ENCODE measurements around the gene RGS6.

RGS6 gene

DNA sequence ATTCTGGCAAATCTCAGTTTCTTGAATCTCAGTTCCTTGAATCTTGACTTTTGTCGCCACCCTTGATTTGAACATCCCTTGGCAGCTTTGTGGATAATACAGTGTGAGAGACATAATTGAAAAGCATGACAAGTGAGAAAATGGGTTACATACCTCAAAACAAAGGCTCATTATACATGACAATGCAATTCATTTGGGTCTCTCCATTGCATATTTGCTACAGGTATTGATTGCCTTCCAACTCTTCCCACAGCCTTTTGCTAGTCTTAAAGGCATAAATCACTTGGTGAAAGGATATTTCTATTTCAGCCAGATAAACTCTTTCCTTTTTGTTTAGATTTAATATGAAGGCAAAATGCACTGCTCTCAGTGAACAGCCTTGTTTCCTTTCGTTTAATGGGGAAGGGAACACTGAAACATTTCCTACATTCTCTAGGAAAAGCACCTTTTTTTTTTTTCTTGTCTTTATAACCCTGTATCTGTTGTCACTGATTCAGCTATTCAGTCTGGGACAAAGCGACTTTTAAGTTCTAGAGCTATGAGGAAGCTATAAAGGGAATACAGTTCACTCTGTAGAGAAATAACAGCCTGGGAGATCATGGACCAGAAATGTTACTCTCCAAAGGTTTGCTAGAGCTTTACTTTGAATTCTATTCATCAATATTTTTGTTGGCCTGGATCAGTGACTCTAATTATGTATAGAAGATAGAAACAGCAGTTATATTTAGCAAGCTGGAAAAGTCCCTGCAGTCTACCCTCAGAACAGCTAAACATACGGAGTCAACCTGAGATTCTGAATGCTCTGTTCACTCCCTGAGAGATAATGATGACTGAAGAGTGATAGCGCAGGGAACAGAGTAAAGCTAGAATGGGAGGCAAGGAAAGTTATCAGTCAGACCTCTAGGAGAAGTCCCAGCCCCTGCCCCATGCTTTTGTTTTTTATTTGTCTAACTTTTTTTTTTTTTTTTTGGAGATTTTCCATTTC, 311.4 kb downstream of the RGS6 start:
- DNase-seq (ENCODE audit: low read depth) = no peak

DNA sequence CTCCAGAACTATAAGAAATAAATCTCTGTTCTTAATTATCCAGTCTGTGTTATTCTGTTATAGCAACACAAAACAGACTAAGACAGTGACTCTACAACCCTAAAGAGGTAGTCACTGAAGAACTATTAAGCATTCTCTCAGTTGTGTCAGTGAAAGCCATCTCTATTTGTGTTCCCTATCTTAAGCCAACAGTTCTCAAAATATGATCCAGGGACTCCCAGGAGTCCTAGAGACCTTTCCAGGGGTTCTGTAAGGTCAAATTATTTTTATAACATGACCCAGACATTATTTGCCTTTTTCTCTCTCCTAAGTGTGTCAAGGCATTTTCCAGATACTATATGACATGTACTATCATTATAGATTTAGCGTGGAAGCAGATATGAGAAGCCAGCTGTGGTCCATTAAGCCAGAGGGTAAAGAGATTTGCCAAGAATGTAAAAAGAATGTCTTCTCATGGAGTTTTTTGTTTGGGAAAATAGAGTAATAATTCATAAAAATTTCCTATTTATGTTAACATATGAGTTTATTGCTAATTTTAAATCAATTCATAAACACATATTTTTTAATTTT, 315.8 kb downstream of the RGS6 start:
- no peak for DNase-seq (ENCODE audit: low read depth)

DNA sequence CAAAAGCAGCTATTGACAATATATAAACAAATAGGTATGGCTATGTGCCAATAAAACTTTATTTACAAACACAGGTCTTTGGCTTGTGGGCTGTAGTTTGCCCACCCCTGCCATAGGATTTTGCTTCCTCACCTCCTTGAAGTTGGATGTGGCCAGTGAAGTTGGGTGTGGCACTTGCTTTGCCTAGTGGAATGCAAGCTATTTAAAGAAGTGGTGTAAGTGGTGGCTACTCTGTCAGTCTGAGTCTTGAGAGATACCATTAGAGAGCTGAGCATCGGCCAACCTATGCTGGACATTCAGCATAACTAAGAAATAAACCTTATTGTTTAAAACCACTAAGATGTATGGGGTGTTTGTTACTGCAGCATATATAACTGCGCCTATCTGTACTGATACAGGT, 321.3 kb downstream of the RGS6 start:
- DNase-seq (ENCODE audit: low read depth) = no peak

DNA sequence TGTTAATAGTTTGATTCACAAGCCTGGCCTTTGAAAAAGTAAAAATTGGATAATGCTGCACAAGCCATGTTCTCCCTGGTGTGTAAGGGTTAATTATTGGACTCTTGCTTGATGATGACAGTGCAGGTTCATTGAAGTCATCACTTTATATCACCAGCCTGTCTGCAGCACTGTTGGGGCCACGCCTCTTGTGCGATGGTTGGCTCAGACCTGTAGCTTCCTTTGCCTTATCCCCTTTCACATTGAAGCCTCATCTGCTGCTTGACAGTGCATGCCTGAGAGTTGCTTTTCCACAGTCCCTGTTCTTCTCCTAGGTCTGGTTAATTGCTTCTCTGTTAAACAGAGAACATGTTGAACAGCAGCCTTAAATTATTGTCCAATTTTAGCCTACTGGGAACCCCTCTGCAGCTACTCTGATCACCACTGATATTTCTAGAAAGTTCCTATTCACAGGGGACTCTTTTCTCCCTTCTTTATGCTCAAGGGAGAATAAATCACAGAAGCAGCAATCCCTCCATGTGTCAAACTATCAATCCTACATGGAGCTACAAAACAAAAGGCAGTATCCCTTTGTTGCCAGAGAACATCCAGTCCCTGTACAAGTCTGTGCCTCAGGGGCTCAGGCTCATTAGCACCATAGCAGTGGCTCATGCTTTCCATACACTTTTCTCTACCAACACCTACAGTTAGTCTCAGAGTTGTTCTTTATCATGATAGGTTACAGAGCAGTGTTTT, 322.1 kb downstream of the RGS6 start:
- DNase-seq (ENCODE audit: low read depth) = no peak

DNA sequence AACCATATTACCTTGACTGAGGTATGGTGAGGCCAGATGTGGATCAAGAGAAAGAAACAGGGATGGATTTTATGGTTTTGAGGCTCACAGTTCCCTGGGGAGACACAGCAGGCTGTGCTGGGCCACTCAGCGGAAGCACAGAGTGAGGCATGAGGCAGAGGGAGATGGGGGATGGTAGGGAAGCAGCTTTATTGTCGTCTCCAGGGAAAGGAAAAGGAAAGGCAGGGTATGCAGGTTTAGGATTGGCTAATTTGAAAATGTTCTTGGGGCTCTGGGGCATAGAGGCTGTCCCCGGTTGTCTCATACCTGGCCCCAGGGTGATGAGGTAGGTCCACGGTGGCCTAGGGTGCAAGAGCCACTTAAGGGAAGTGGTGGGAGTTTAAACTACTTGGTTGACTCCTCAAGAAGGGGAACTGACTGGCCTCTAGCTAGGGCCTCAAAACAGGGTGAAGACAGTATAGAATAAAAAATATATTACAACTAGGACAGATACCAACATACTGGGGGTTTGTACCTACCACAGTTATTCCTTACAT, 322.8 kb downstream of the RGS6 start:
- no peak for DNase-seq (ENCODE audit: low read depth)

DNA sequence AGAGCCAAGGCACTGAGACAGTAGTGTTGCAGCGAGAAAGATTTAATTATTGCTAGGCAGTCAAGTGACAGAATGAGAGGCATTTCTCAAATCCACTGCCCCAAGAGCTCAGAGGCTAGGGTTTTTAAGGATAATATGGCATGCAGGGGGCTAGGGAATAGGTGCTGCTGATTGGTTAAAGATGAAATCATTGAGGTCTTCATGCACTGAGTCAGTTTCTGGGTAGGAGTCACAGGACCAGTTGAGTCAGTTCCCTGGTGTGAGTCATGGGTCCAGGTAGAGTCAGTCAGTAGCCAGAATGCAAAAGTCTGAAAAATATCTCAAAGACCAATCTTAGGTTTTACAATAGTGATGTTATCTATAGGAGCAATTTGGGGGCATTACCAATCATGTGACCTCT, 323.8 kb downstream of the RGS6 start:
- no peak for DNase-seq (ENCODE audit: low read depth)

DNA sequence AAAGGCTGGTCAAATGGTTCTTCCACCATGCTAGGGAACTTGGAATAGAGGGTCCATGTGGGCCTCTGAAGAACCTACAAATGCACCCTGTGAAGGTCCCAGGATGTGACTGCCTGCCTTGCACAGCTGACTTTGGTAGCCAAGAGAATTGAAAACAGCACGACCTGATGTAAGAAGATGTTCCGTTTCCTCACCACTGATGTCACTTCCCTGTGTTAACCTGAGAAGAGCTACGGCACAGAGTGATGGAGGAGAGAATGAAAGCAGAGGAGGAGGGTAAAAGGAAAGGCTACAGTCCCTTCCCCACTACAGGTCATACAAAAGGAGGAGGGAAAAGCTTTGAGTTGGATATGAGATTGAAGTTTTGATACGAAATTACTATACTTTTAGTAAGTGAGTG, 328.8 kb downstream of the RGS6 start:
- no peak for DNase-seq (ENCODE audit: low read depth)

DNA sequence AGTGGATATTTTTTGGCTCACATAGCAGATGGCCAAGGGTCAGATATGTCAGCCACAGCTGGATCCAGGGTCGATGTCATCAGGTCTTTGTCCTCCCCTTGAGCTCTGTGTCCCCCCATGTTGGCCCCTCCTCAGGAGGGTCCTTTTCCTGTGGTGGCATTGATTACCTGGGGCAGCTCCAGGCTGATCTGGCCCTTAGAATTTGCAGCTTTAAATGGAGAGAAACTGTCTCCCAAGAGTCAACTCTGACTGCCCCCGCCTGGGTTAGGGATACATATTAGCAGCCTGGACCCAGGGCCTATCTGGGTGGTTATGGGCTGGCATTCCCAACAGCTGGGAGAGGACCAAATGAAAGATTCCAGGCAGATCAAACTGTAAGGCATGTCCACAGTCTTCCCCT, 330.5 kb downstream of the RGS6 start:
- DNase-seq (ENCODE audit: low read depth) = no peak

DNA sequence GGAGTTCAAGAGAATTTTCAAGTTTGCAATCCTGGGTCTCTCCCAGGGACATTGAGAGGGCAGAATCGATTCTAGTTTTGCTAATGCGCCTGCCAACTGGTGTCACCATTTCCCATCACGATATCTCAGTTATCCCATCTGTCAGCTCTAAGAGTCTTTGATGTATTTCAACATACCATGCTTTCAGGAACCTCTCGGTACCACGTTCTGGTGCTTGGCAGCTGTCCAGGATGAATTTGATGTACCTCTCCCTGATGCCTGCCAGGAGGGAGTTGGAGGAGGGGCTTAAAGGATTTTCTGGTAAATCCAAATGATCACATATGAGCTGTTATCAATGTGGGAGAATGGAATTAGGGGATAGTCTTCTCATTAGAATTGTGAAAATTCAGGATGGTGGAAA, 332.5 kb downstream of the RGS6 start:
- DNase-seq (ENCODE audit: low read depth) = no peak

DNA sequence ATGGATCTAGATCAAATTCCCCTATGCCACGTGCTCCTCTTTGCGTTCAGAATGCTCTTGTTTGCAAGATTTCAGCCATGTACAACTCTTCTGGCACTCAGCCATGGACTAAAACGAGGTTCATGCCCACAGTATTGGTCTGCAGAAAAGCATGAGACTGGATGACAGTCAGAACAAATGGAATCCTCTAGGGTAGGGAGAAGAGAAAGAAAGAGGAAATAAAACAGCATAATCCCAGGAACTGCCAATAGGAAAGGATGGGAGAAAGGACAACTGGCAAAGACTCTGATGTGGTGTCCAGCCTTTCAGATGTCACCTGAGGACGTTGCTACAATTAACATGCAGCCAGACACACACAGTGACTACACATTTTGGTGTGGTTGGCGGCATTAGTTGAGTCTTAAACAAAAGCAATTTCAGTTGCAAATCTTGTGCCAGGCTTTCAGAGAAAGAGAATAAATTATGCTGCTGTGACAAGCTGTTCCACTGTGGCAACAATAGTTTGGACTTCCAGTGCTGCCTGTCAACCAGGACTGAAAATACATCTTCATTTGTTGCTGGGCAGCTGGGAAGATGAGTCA, 338.0 kb downstream of the RGS6 start:
- no peak for DNase-seq (ENCODE audit: low read depth)

DNA sequence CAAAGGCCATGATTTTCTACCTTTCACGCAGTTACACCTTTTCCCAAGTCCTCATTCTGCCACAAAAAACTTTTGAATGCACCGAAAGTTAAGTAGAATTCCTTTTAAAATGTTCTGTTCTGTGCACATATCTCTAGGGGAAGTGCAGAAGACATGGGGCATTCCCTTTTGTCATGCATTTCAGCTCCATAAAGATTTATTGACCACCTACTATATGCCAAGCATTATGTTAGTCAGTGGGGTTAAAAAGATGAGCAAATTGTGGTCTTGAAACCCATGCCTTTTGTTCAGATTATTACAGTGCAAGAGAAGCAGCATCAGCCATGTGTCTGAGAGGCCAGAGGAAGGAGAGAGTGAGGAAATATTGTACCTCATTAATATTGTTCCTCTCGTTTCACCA, 338.5 kb downstream of the RGS6 start:
- no peak for DNase-seq (ENCODE audit: low read depth)

DNA sequence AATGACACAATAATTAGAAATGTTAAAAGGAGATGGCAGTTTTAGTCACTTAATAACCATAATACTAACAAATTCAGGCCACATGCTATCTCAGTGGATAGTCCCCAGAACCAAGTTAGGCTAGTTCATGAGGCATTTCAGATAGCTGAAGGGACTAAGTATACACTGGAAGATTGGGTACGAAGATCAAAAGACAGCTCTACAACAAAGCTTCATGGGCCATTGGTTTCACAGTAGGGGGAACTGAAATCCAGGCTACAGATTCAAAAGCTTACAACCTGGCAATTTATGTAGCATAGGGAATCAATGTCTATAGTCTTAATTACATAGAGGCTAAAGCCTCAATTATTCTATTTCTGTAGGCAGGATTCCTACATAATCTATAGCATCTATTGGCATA, 343.0 kb downstream of the RGS6 start:
- DNase-seq (ENCODE audit: low read depth) = no peak

DNA sequence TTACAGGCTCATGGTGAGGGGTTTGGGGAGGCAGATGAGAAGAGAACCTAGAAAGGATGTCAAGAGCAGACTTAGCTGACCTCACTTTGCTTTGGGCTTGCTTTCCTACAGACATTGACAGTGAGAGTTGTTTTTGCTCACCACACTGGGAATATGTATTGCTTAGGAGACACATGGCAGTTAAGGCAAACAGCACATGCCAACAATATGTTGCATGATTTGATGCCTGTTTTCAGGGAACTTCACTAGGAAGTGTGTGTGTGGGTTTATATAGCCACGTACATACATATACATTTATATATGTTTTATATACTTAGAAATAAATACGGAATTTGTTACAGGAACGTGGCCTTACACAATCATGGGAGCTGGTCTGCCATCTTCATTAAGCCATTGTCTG, 346.1 kb downstream of the RGS6 start:
- no peak for DNase-seq (ENCODE audit: low read depth)

DNA sequence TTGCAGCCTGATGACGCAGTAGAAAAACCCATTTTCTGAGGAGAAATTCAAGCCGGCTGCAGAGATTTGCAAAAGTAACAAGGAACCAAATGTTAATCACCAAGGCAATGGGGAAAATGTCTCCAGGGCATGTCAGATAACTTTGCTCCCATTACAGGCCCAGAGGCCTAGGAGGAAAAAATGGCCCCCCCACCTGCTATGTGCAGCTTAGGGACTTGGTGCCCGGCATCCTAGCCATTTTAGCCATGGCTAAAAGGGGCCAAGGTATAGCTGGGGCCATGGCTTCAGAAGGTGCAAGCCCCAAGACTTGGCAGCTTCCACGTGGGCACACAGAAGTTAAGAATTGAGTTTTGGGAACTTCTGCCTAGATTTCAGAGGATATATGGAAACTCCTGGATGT, 351.9 kb downstream of the RGS6 start:
- no peak for DNase-seq (ENCODE audit: low read depth)

DNA sequence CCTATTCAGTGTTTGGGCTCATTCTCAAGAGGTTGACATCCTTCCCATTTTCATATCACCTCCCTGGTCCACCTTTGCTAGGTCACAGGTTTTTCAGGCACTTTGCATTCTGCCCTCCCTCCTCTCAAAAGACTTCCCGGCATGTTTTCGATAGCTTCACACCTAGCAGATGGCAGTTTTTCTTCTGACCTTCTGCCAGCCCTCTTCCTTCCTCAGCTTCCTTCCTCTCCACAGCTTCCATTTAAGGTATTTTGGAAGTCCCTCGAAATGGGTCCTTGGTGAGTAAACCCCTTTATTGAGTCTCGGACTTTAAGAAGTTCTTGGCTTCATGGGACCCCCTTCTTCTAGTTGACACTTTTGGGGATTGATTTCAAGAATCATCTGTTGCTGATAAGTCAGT, 358.0 kb downstream of the RGS6 start:
- DNase-seq (ENCODE audit: low read depth) = no peak

DNA sequence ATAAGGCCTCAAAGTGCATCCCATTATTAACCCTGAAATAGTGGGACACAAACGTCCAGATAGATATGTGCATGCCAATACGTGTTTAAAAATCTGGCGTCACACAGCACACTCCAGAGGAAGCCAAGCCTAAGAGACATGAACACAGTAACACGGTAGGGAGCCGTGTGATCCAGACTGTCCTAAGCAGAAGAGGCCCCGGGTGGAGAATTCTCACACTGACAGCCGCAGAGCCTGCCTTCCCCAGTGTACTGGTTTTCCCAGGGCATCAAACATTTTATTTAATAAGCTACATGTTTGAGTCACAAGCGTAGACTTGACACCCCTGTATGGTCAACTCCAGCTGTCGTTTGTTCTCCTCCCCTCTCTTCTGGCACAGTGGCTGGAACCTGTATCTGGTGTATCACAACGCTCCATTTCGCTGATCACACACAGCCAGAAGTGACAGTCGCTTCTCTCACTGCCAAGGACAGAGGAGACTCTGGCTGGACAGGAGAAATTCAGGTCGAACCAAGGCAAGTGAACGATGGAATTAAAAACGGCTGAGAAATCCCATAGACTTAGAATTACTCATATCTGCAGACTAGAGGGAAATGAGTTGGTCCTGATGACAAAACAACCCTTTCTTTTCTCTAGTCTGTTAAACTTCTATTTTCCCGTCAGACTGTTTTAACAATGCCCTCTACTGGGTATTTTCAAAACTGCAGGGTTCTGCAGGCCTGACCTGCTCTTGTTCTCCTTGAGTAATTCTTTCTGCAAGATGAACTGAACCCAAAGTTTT, 359.9 kb downstream of the RGS6 start:
- no peak for DNase-seq (ENCODE audit: low read depth)

DNA sequence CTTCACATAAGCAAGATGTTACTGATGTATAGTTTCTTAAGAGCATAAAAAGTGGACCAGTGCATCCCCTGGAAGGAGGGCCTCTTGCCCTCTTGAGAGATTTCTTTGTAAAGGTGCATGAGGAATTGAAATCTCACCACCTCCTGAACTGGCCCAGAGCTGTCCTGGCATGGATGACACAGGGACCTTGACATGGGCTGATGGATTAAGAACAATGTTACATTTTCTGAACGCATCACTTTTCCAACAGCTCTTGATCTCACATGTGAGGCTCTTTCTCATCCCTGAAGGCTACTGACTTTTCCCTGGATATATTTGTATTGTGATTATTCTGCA, 360.4 kb downstream of the RGS6 start:
- no peak for DNase-seq (ENCODE audit: low read depth)

DNA sequence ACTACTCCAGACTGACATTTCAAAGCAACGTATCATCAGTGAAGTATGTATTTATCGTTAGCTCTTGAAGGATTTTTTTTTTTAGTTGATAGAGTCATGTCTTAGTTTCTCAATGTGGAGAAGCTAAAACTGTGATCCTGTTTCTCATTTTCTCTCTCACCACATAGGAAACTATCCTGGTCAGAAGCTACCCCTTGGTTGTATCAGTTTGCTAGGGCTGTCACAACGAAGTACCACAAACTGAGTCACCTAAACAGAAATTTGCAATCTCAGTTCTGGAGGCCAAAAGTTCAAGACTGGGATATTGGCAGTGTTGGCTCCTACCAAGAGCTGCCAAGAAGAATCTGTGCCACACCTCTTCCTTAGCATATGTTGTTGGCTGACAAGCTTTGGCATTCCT, 369.1 kb downstream of the RGS6 start:
- no peak for DNase-seq (ENCODE audit: low read depth)

DNA sequence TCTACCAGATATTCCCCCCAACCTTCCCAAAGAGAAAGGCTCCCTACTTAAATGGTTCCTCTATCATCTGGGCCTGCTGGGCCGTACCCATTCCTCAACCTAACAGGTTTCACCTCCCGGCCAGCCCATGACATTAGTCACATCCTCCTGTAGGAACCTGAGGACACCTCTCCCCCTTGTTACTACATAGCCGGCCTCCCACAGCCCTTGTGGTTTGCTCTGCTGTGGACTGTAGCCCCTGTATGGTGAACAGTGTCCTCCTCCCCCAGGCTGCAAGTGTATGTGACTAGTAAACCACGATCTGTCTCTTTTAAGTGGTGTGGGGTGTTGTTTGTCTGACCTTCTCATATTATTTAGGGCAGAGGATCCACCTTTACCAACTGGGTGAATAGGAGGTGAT, 371.7 kb downstream of the RGS6 start:
- no peak for DNase-seq (ENCODE audit: low read depth)

DNA sequence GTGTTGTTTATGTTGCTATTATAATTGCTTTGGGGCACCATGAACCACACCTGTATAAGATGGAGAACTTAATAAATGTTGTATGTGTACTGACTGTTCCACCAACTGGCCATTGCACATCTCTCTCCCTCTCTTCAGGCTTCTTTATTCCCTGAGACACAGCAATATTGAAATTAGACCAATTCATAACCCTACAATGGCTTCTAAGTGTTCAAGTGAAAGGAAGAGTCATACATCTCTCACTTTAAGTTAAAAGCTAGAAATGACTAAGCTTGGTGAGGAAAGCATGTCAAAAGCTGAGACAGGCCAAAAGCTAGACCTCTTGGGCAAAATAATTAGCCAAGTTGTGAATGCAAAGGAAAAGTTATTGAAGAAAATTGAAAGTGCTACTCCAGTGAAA, 373.3 kb downstream of the RGS6 start:
- no peak for DNase-seq (ENCODE audit: low read depth)

DNA sequence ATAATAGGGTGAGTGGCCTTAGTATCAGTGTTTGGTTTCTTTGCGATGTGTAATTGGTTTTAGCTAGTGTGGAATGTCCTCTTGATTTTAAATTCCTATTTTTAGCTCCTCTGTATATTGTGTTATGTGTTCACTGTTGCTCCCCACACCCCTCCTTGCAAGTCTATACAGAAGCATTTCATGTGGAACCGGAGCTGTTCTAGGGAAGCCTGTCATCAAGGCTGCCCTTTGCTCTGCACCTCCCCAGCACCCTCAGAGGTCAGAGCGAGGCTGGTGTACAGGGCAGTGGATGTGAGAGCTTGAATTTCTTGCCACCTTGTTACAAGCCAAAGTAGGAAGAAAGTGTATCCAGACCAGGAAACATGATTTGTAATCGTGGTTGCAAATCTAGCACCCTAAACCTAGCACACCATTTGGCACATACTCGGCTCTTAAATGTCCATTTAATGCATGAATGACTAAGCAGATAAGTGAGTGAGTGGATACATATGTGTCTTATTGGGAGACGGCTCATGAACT, 376.8 kb downstream of the RGS6 start:
- DNase-seq (ENCODE audit: low read depth) = no peak

DNA sequence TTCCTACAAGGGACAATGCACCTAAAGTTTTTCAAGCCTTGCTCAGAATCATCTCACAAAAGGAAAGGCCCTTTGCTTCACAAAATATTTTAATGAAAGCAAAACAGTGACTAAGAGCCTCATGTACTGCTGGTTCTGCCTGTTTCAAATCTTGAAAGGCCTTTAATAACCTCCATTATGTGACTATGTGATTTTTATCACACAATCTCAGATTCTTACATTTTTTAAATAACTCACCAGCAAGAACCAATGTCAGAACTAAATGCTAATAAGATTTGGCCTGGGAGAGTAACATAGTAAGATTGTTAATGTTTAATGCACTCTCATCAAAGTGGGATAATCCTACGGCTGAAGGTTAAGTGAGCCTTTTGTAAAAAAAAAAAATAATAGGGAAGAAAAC, 378.9 kb downstream of the RGS6 start:
- DNase-seq (ENCODE audit: low read depth) = no peak
